UCSD-AML1 (cell line): ENCODE measurements around the gene MID1IP1.
A peak's percentile ranks its signal among the peaks of the same experiment; 100 is the strongest.

ENCODE experiments used
- DNase-seq: peaks from one replicate; lab custom pipeline; 2025; ENCODE audit not compliant: unreplicated experiment; lab: John Stamatoyannopoulos, UW

MID1IP1 gene

GRCh38 chrX:38811515-38812243 lies 10.4 kb downstream of the MID1IP1 start:
- DNase-seq = no peak

DNA sequence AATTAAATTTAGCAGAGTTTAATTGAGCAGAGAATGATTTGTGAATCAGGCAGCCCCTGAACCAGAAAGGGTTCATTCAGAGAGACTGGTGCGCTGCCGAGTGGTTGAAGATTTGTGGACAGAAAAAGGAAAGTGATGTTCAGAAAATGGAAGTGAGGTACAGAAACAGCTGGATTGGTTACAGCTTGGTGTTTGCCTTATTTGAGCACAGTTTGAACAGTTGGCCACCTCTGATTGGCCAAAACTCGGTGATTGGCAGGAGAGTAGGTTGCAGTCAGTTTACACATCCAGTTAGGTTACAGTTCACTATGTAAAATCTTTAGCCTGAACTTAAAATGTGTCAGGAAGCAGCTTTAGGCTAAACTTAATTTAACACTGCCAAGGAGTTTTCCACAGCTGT lies 14.9 kb downstream of the MID1IP1 start:
- DNase-seq = no peak

DNA sequence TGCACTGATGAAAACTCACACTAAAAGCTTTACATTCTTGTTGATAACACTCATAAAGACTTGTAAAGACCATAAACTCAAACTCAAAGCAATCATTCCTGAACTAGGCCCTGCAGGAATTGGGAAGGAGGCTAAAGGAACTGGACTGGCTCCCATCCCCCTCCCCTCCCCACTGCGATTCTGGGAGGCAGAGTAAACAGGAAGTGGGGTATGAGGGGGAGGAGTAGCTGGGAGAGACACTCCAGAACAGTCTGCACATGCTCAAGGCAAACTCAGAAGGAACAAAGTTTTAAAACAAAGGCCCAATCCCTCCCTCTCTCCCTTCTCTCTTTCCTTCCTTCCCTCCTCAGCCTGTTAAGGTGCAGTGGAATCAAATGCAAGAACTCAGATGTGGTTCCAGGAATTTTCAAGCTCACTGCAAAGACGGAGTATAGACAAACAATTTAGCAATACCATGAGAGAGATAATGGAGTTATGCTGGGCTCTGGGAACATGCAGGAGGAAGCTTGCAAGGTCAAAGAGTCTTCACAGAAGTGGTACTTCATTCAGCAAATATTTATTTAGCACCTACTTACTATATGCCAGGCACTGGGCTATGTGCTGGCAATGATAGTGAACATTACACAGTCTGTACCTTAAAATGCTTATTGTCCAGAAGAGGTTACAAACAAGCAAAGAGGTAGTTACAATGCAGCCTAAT lies 15.9 kb downstream of the MID1IP1 start:
- DNase-seq = peak; percentile 43

DNA sequence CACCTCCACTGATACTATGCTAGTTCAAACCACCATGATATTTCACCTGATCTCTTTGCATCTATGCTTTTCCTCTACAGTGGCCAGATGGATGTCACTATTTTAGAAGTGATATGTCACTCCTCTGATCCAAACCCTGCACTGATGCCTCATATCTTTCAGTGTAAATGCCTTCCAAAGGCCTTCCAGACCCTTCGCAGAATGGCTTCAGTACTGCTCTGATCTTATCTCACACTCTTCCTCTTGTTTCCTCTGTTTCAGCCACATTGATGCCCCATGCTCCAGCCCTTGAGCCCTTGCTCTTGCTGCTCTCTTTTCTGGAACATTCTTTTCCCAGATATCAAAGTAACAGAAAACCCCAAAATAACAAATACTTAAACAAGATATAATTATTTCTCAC lies 17.9 kb downstream of the MID1IP1 start:
- DNase-seq = no peak

- DNase-seq = no peak
Observed at GRCh38 chrX:38819709-38820108, 18.4 kb downstream of the MID1IP1 start.

DNA sequence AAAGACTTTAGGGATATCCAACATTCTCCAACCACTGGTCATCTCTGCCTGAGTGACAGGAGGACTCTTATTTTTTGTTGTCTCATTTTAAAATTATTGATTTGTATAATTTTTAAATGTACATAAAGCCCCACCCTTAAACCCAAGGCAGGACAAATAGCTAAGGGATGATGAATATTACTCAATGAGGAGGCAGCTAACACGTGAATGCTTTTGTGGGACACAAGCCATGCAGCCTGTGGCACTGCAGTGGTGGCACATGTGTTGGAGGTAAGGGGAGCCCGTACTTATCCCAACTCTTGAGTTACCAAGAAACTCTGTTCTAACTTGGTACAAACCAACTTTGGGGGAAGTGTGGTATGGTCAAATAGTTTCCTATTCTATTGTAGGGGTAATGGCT lies 19.5 kb downstream of the MID1IP1 start:
- DNase-seq = no peak

- DNase-seq = no peak
Observed at GRCh38 chrX:38824176-38824575, 22.9 kb downstream of the MID1IP1 start.

- DNase-seq = no peak
Observed at GRCh38 chrX:38831949-38832348, 30.7 kb downstream of the MID1IP1 start.

DNA sequence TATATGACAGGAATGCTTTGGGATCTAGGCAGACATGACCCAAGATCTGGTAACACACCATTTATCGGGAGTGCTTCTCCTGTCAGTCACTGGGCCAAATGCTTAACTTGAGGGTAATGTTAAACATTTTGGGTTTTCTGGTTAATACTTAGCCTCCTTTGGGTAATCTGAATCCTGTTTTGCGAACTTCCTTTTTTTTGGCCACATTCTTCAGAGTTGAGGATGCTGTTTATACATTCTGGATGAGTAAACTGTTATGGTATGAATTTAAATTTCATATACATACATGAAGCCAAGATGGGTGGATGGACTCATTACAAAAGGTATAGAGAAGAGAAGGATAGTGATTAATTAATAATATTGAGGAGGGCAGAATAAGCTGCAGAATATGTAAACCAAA lies 36.1 kb downstream of the MID1IP1 start:
- no peak for DNase-seq

GRCh38 chrX:38839277-38839676 lies 38.0 kb downstream of the MID1IP1 start:
- DNase-seq = no peak

DNA sequence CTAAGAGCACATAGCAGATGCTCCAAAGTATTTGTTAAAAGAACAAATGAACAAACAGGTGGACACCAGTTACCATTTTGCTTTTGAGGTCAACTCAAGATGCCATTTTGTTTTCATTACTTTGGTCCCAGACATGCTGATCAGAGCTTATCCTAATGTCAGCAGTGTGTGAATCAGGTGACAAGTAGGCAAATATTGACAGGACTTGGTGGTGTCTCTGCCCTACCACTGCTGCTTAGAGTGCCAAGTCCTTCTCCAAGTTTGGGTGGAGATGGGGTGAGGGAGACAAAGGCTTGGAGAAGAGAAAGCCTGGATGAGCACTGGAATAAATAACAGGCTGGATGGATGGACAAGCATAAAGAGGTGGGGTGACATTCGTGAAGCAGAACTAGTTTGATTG lies 38.7 kb downstream of the MID1IP1 start:
- no peak for DNase-seq

GRCh38 chrX:38841750-38842149 lies 40.5 kb downstream of the MID1IP1 start:
- no peak for DNase-seq

- no peak for DNase-seq
Observed at GRCh38 chrX:38845426-38845825, 44.2 kb downstream of the MID1IP1 start.

DNA sequence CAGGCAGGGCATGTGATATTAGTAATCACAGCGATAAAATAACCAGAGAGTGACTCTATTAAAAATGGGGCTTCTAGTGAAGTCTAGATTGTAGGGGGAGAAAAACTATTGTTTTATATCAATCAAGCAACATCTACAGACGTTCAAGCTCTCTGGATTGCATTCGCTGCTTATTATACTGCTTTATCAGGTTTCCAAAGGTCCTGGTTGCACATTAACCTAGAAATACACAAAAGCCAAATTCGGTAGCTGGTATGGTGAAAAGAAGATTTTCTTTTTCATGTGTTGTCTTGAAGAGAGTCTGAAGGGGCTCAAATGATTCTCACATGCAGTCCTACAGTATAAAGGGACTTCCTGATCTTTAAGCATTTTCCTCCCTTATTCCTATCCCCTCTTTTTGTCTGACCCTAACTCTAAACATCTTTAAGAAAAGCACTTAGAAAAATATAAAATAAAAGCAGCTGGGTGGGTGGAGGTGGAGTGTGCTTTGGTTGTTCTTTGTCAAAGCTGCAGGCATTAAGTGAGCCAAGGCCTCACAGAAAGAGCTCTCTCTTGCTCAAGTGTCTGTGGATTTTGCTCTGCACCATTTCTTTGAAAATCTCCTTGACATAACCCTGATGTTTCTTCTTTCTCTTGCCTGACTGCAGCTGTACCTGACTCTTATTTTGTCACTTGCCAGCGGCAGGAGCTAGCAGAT lies 46.1 kb downstream of the MID1IP1 start:
- no peak for DNase-seq

DNA sequence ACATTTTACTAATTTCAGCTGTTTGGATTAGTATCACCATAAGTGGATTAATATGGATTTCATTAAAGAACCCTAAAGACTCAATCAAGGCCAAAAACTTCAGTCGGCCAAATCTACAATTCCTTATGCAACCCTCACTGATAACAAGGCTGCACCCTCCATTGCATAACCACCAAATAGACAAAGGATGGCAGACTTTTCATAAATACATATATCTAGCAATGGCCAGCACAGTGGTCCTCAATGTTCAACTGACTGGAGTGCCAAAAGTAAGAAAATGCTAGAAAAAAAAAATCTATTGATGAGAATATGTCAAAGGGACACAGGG lies 46.6 kb downstream of the MID1IP1 start:
- no peak for DNase-seq

- no peak for DNase-seq
Observed at GRCh38 chrX:38848671-38849455, 47.6 kb downstream of the MID1IP1 start.

DNA sequence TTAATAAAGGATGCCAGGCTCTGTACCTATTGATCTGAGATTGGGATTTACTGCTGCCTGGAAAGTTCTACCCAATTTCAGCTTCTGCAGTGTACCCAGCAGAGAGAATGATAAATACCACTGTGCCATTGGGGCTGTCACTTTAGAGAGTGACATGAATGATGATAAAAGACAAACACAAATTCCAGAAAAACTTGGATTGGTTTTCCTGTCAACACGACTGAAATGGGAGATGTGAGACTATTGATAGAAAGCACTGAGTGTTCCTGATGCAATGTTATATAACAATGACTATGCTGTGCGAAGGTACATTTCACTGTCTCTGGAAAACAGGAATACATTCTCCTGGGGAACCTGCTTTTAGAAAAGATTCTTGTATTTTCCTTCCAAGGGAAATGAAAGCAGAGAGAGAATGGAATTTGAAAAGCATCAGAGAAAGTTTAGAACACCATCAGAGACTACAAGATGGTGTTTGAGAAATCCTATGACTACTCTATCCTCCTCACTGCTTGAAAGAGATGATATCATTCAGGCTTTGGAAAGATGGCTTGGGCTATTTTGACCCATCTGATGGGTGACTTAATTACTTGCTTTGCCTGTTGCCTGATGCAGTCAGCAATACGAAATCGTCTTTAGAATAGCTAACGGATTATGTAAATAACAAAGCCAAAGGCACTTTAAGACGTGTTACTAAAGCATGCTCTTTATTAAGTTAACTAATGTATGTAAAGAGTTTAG lies 49.7 kb downstream of the MID1IP1 start:
- DNase-seq = no peak

GRCh38 chrX:38854305-38854704 lies 53.0 kb downstream of the MID1IP1 start:
- DNase-seq = no peak
